ENCODE results near the gene CRACR2B.

The CRACR2B gene

DNA sequence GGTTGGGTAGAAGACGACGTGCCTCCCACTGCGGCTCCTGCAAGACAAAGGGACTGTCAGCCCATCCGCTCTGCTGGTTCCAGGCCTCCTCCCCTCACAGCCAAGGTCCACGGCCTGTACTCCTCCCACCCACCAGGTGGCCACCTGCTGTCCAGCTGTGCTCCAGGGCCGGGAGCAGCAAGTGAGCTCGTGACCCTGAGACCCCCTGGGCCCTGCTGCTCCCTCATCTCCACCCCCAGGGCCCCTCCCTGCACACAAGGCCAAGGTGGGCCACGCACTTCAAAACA is 42.4 kb downstream of the CRACR2B start:
- DNase-seq, result no peak

DNA sequence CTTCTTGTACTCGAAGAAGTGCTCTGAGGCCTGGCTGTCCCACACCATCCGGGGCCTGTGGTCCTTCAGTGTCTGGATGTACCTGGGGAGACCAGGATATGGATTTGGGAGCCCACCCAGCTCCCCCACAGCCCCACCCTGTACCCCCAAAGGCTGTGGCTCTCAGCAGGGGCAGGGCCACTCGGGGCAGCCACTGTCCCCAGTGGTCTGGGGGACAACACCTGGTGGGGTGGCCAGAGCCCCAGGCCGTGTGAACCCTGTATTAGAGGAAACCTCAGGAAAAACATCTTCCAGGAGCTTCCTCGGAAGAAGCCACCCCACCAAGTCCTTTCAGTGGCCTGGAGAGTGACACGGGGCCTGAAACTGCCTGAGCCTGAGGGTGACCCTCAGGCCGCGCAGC is 42.7 kb downstream of the CRACR2B start:
- DNase-seq, result no peak

DNA sequence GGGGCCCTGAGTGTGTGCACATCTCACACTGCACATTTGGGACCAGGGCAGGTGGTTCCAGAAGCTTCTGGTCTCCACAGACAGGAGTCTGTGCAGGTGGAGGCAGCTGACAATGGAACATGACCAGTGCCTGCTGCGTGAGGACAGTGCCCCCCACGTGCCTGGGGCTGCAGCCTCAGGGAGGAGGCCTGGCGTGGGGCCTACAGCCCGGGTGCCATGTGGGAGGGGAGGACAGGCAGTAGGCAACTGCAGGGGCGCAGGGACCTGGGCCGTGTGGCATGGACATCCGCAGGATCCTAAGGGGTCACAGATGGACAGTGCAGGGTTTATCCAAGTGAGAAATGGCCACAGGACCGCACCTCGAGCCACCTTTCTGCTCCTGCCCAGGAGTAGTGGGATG is 43.8 kb downstream of the CRACR2B start:
- DNase-seq, result no peak

DNA sequence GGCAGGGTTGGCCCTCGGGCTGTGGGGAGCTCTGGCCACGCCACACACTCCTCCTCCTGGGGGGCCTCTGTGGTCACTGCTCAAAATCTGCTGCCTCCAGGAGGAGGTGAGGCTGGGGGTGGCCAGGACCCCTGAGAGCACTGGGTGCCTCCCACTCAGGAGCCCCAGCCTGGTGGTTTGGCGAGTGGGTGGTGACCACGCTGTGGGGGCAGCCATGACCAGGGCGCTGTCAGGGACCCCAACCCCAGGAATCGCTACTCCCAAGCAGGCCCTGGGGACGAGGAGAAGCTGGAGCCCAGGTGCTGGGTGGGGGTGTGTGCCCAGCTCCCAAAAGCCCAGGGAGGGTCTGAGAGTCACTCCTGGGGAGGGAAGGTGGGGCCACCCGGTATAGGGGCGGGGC is 45.1 kb downstream of the CRACR2B start:
- DNase-seq, result no peak

DNA sequence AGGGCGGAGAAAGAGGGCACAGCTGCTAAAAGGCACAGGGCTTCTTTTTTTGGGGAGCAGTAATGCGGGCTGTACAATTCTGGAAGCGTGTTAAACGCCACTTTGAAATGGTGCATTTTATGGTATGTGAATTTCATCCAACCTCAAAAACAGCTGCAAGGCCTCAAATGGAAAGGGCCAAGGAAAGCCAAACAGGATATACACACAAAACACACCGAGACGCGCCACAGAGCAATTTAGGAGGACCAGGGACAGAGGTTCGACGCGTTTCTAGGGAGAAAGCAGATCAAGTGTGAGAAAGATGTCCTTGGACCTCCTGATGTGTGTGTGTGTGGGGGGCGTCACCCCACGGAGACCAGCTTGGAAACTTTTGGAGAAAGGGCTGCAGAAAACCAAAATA is 46.0 kb downstream of the CRACR2B start:
- no peak for DNase-seq

DNA sequence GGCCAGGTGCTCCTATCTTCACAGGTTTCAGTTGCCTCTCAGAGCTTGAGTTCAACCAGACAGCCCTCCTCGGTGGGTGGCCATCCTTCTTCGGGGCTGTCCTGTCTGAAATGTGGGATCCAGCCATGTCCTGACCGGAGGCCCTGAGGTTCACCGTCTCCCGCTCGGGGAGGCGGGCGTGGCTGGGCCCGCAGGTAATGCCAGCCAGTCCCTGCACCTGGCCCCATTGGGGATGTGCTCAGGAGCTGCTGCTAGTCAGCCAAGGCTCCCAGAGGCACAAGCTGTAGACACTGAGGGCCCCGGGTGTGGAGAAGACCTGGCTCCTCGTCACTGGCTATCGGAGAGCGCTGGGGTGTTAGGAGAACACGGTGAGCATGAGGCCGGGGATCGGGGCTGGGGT is 47.5 kb downstream of the CRACR2B start:
- DNase-seq, result no peak

DNA sequence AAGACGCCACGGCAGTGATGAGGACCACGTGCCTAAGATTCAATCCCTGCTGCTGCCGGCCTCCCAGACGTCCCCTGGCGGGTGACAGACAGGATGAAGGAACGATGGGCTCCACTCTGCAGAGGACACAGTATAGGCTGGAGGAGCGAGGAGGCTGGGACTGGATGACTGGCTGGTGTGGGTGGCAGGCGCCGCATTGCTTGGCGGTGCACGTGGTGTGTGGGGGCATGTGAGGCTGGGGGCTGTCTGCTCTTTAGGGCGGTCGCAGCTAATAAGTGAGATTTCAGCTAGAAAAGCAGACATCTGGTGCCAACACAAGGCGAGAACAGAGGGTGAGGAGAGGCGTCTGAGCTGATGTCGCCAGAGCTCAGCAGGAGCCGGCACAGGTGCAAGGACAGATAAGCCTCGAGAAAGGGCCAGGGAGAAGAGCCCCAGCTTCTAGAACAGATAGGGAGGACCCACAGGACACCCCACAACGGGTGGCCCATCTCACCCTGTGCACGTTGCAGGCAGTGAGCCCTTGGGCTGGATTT is 48.1 kb downstream of the CRACR2B start:
- DNase-seq, result no peak

DNA sequence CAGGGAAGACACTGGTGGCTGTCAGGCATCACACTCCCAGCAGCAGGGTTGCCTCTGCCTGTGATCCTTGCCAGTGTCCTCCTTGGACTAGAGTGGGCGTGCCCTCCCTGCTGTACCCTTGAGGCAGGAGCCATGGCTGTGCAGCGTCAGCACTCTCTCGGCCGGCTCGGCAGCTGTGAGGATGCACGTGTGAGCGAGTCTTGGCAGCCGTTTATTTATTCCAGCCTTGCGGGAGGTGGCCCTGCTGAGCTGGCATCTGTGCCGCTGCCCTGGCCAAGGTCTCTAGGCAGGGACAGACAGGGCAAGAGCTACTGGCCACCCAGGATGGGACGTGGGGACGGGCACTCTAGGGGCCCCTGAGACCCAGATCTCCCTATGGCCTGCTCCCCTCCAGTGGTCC is 48.8 kb downstream of the CRACR2B start:
- no peak for DNase-seq

DNA sequence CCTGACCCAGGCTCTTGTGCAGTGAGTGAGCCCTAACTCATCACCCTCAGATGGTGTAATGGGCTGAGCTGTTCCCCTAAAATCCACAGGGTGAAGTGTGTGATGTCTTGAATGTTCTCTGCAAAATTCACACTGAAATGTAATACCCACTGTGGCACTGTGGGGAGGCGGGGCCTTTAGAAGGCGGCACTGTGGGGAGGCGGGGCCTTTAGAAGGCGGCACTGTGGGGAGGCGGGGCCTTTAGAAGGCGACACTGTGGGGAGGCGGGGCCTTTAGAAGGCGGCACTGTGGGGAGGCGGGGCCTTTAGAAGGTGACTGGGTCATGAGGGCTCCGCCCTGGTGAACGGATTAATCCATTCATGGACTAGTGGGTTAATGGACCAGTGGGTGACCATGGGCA is 49.8 kb downstream of the CRACR2B start:
- DNase-seq, result no peak

DNA sequence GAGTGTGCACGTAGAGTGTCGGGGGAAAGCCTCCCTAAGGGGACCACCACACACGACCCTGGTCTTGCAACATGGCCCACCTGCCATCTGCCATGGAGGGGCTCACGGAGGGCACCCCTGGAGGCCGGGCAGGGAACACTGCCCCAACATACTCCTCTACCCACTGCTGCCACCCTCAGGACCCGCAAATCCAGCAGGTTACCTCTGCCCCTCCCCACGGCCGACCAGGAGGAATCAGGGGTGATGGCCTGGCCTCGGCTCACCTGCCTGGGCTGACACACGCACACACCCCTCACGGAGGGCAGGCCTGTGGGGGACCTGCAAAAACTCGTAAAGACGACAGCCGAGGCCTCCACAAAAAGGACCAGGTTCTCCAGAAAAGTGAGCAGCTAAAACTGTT is 52.7 kb downstream of the CRACR2B start:
- no peak for DNase-seq

Measured in EL (cell line).